BLaER1 (cell line): ENCODE measurements around the gene KIRREL3.

Experiments used
- H3K27ac ChIP-seq: shearing (Covaris generic); formaldehyde crosslinking; 2 replicates; pipeline ENCODE4 v1.8.1; 2022
- H3K27me3 ChIP-seq: shearing (Covaris generic); formaldehyde crosslinking; 2 replicates; pipeline ENCODE4 v1.8.1; 2022
- H3K36me3 ChIP-seq: shearing (Covaris generic); formaldehyde crosslinking; 2 replicates; pipeline ENCODE4 v1.8.1; 2022
- H3K4me1 ChIP-seq: shearing (Covaris generic); formaldehyde crosslinking; 2 replicates; pipeline ENCODE4 v1.8.1; 2022
- H3K4me2 ChIP-seq: shearing (Covaris generic); formaldehyde crosslinking; 2 replicates; pipeline ENCODE4 v1.8.1; 2022
- H3K4me3 ChIP-seq: shearing (Covaris generic); formaldehyde crosslinking; 2 replicates; pipeline ENCODE4 v1.8.1; 2022
- H3K9ac ChIP-seq: shearing (Covaris generic); formaldehyde crosslinking; 2 replicates; pipeline ENCODE4 v1.8.1; 2022
- H3K9me3 ChIP-seq: shearing (Covaris generic); formaldehyde crosslinking; 2 replicates; pipeline ENCODE4 v1.8.1; 2022
- H4K20me1 ChIP-seq: shearing (Covaris generic); formaldehyde crosslinking; 2 replicates; pipeline ENCODE4 v1.8.1; 2022
- Cebpa-rat ChIP-seq: shearing (Covaris generic); IDR thresholded peaks from 2 replicates; pipeline ENCODE4 v1.8.1; 2022

The KIRREL3 gene

DNA sequence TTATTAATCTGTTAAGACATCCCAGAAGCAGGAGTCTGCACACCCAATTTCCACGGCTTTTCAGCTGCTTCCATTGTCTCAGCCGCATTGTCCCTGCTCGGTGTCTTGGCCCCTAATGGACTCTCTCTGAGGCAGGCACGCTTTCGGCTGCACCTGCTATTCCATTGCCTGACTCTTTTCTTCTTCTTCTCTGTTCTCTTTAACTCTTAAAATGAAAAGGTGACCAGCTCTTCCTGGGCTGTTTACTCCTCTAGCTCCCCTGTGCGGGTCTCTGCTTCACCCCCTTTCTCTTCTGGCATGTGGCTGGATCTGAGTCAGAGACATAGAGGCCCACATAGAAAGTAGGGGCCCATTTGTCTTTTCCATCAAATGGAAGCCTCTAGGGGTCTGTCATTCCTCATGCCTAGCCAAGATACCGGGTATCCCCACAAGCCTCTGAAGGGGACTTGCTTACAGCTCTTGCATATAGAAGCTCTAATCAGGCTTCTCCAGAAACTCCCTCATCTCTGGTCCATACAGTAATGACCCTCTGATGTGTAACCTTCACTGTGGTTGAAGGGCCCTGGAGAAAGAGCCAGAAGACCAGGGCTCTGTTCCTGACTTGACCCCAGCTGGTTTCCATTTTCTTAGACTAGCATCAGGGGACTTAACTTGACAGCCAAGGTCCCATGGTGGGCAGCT is 401.2 kb downstream of the KIRREL3 start:
- Histone ChIP-seq H3K4me2 (no peak overlapping the region), H4K20me1 (no peaks in the 10 kb centered on the region), H3K4me1 (peaks cover 18% of the 10 kb centered on the region), H3K27me3 (no peaks in the 10 kb centered on the region; the same call in 1 of the 2 replicates), H3K4me3 (no peak overlapping the region), H3K27ac (no peak overlapping the region), H3K9ac (no peak overlapping the region), H3K36me3 (no peaks in the 10 kb centered on the region), H3K9me3 (peaks cover 6% of the 10 kb centered on the region; the same call in 1 of the 2 replicates)
- TF ChIP-seq Cebpa-rat: no peak

DNA sequence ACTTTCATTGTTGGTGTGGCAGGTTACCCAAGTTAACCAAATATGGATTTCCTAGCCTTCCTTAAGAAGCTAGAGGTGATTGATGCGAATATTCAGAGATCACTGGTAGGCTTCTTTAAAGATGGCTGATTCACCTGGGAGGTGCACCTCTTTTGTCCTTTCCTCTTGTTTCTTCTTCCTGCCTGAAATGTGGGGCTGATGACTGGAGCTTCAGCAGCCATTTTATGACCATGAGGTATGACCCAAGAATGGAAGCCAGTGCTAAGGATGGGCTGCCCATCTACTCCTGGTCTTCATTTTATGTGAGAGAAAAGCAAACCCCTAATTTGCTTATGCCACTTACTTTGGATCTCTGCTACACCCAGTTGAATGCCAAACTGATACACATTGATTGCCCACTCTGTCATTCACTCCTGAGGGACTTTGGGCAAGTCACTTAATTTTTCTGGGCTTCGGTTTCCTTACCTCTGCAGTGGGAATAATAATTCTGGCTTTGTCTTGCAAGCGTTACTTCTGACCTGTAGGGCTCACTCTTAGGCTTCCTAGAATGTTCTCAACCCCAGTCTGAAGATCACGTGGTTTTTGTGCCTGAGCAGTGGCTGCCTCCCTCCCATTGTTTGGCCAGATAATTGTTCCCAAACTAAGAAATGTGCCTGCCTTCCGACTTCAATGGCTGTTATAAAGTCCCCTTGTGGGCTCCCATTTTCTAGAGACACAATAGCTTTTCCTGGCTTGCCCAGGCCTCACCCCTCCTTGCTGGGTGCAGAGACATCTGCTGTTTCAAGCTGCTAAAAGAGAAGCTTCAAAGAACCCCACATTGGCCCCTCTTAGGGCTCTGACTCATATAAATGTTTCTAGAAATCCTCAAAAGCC is 402.0 kb downstream of the KIRREL3 start:
- Histone ChIP-seq H3K9me3 (peaks cover 6% of the 10 kb centered on the region; the same call in 1 of the 2 replicates), H3K27ac (no peak overlapping the region), H3K36me3 (no peaks in the 10 kb centered on the region), H3K9ac (no peak overlapping the region), H3K27me3 (no peaks in the 10 kb centered on the region; the same call in 1 of the 2 replicates), H3K4me1 (peaks cover 10% of the 10 kb centered on the region), H3K4me3 (no peak overlapping the region), H4K20me1 (no peaks in the 10 kb centered on the region), H3K4me2 (no peak overlapping the region)
- TF ChIP-seq Cebpa-rat: no peak

DNA sequence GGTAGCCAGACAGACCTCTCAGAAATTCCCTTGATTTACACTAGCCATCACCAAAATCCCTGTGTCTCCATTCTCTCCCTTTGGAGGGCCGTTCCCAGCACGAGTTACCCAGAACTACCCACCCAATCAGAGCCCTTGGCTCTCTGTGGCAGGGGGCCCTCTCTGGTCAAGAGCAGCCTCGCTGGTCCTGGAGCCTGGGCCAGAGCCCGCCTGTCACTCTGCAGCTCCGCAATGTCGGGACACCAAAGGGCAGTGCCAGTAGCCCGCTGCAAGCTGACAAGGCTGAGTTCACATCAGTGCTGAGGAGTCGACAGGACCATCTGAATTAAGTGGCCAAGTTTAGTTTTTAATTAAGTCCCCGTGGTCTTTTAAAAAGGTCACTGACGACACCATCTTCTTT is 403.5 kb downstream of the KIRREL3 start:
- no peaks in the 10 kb centered on the region for H3K36me3 ChIP-seq
- no peaks in the 10 kb centered on the region for H4K20me1 ChIP-seq
- H3K27ac ChIP-seq: no peak overlapping the region
- H3K4me2 ChIP-seq: no peak overlapping the region
- H3K4me1 ChIP-seq: no peaks in the 10 kb centered on the region
- H3K27me3 ChIP-seq: no peaks in the 10 kb centered on the region; the same call in 1 of the 2 replicates
- no peak for TF ChIP-seq Cebpa-rat
- no peak overlapping the region for H3K4me3 ChIP-seq
- peaks cover 6% of the 10 kb centered on the region; the same call in 1 of the 2 replicates for H3K9me3 ChIP-seq
- no peak overlapping the region for H3K9ac ChIP-seq

DNA sequence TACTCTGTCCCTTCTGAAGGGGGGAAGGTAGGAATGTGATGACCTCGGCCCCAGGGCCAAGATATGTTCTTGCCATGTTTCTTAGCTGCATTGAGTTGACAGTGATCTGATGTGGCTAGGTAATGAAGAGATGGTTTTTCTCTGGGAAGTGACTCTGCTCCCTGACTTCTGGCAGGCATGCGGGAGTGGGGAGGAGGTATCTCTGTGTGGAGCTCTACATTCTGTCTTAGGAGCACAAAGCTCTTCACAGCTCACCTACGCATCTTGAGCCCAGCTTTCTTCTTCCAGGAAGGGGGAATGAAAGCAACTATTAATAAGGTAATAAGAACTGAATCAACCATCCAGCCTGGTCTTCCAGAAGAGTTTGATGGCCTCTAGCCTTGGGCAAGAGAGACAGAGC is 404.1 kb downstream of the KIRREL3 start:
- no peaks in the 10 kb centered on the region for H4K20me1 ChIP-seq
- H3K27ac ChIP-seq: no peak overlapping the region
- no peak for TF ChIP-seq Cebpa-rat
- H3K4me1 ChIP-seq: no peaks in the 10 kb centered on the region
- no peaks in the 10 kb centered on the region for H3K36me3 ChIP-seq
- H3K4me3 ChIP-seq: no peak overlapping the region
- H3K4me2 ChIP-seq: no peak overlapping the region
- H3K27me3 ChIP-seq: no peaks in the 10 kb centered on the region; the same call in 1 of the 2 replicates
- H3K9me3 ChIP-seq: peaks cover 6% of the 10 kb centered on the region; the same call in 1 of the 2 replicates
- H3K9ac ChIP-seq: no peak overlapping the region

DNA sequence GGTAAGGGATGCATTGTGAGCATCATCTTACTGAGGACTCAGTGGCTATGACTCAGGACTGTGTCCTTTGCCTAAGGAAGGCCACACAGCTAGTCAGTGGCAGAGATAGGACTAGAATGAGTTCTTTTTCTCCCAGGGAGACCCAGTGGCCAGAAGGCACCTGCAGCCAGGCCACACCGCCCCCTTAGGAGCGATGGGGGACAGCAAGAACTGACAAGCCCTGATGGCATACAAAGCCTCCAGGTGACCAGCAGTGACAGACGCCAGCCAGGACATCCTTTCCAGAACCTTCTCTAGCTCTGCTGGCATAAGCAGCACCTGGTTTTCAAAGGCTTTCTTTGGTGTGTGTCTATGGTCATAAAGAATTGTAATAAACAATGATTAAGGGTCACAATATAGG is 405.0 kb downstream of the KIRREL3 start:
- no peak overlapping the region for H3K4me3 ChIP-seq
- no peak for TF ChIP-seq Cebpa-rat
- peaks cover 6% of the 10 kb centered on the region; the same call in 1 of the 2 replicates for H3K9me3 ChIP-seq
- no peak overlapping the region for H3K9ac ChIP-seq
- no peaks in the 10 kb centered on the region; the same call in 1 of the 2 replicates for H3K27me3 ChIP-seq
- H3K4me1 ChIP-seq: no peaks in the 10 kb centered on the region
- no peak overlapping the region for H3K4me2 ChIP-seq
- H4K20me1 ChIP-seq: no peaks in the 10 kb centered on the region
- no peaks in the 10 kb centered on the region for H3K36me3 ChIP-seq
- no peak overlapping the region for H3K27ac ChIP-seq

DNA sequence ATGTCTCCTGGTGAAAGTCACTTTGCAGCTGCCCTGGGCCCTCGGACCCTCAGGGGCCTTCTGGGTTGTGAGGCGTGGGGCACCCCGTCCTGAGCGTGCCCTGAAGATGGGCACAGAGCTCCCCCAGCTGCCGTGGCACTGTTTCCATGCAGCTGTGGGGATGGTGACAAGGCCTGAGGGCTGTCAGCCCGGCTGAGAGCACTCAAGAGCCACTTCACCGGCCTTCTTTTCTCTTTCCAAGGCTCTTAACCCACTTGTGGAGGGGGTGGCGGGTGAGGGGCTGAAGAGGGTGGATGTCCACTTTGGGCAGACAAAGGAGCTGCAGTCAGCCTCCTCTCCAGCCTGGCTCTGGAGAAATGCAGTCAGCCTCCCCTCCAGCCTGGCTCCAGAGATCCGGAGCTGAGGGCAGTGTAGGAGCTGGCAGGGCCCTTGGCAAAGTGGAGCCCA is 405.6 kb downstream of the KIRREL3 start:
- no peak overlapping the region for H3K9ac ChIP-seq
- H3K4me2 ChIP-seq: no peak overlapping the region
- H3K9me3 ChIP-seq: peaks cover 6% of the 10 kb centered on the region; the same call in 1 of the 2 replicates
- H3K27me3 ChIP-seq: no peaks in the 10 kb centered on the region; the same call in 1 of the 2 replicates
- no peak for TF ChIP-seq Cebpa-rat
- H3K27ac ChIP-seq: no peak overlapping the region
- H3K4me3 ChIP-seq: no peak overlapping the region
- H4K20me1 ChIP-seq: no peaks in the 10 kb centered on the region
- no peaks in the 10 kb centered on the region for H3K36me3 ChIP-seq
- no peaks in the 10 kb centered on the region for H3K4me1 ChIP-seq

DNA sequence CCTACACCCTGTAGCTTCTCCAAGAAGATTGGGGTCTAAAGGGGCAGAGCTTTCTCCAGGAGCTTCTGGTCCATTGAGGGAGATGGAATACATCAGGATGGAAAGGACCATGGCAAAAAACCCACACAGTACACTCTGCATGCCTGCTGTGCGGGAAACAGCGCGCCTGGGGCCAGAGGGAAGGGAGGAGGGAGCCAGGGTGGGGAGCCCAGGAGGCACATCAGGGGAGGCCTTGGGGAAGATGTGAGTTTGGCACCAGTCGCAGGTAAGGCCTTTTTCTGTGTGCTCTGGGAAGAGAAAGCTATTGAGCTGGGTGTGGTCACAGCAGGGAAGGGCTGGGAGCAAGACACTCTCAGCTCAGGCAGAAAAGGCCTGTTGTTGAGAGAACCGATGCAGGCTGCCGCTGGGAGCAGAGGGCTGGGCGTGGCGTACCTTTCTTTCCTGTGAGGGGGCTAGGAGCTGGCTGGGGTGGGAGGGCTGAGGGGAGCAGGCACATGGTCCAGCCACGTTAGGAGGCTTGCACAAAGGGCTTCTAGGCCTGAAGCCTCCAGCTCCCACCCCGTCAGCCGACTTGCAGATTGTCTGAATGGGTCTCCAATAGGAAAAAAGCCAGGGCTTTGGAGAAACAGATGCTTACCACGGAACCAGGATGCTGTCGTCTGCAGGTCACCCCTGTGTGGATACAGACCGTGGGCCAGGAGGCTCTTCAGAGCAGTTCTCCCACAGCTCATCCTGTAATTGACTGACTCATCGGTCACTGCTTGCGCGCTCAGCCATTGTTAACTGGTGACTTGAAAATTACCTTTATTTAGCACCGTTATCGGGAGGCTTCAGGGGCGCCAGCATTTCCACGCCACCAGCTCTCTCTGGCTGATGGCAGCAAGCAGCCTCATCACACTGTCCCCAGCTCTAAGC is 407.8 kb downstream of the KIRREL3 start:
- TF ChIP-seq Cebpa-rat: no peak
- Histone ChIP-seq H3K9ac (no peak overlapping the region), H3K27ac (no peak overlapping the region), H3K9me3 (no peaks in the 10 kb centered on the region), H3K4me1 (no peaks in the 10 kb centered on the region), H3K4me3 (no peak overlapping the region), H3K27me3 (no peaks in the 10 kb centered on the region; the same call in 1 of the 2 replicates), H3K36me3 (no peaks in the 10 kb centered on the region), H3K4me2 (no peak overlapping the region), H4K20me1 (no peaks in the 10 kb centered on the region)

DNA sequence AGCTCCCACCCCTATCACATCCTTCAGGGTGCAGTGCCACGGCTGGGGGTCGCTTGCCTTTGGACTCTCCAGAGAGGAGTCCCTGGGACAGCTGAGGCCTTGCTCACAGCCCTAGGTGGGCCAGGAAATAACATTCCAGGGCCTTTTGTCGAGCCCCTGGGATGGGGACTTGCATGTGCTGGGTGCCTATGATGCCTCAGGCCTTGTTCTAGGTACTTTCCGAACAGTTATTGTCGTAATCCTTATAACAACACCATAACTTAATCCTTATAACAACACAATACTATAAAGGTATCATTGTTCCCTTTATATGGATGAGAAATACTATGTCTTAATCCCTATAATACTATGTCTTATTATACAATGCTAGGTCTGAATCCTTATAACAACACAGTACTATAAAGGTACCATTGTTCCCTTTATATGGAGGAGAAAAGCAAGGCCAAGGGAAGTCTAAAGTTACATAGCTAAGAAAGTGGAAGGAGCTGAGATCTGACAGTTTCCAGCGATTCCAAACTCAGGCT is 408.5 kb downstream of the KIRREL3 start:
- TF ChIP-seq Cebpa-rat: no peak

DNA sequence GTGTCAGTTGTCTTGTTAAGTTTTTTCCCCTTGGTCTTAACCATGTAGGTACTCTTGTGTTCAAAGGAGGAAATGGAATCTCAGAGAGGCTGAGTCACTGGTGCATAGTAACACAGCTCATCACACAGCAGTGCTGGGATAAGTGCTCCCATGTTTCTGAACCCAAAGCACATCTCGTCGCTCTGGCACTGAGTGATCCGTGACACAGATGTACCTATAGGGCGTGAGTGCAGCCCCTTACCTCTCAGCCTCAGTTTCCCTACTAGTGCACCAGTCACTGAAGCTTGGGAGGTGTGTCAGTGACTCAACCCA is 411.1 kb downstream of the KIRREL3 start:
- Histone ChIP-seq H3K4me3 (no peak overlapping the region), H4K20me1 (no peaks in the 10 kb centered on the region), H3K27me3 (no peaks in the 10 kb centered on the region), H3K9ac (no peak overlapping the region), H3K4me1 (no peaks in the 10 kb centered on the region), H3K9me3 (no peaks in the 10 kb centered on the region), H3K36me3 (no peaks in the 10 kb centered on the region), H3K27ac (no peak overlapping the region), H3K4me2 (no peak overlapping the region)
- no peak for TF ChIP-seq Cebpa-rat

More for the DNA sequence above, 408.5 kb downstream of the KIRREL3 start:
- no peak overlapping the region for H3K4me2 ChIP-seq
- no peaks in the 10 kb centered on the region for H3K36me3 ChIP-seq
- H3K27me3 ChIP-seq: no peaks in the 10 kb centered on the region; the same call in 1 of the 2 replicates
- no peaks in the 10 kb centered on the region for H3K9me3 ChIP-seq
- H3K27ac ChIP-seq: no peak overlapping the region
- no peak overlapping the region for H3K9ac ChIP-seq
- H3K4me3 ChIP-seq: no peak overlapping the region
- no peaks in the 10 kb centered on the region for H4K20me1 ChIP-seq
- H3K4me1 ChIP-seq: no peaks in the 10 kb centered on the region
